Stimulated activated memory B cell treated with anti-CD40 and anti-IgM and Interleukin-4, amounts not matched to agents 10 μg/mL and 1 μg/mL and 100 μg/mL, for 72 hours (primary cell): ENCODE data around the gene BMP10.

Source experiments
- ATAC-seq: fragments of 150-1000 bp; cut with Tn5 transposase; 2 replicates; pipeline ENCODE4 v1.10.0; 2021
- H3K27ac Mint-ChIP-seq: one replicate; pipeline ENCODE4 v1.8.0; 2022; ENCODE audit warnings: mild to moderate bottlenecking, mixed read lengths
- H3K27me3 Mint-ChIP-seq: one replicate; pipeline ENCODE4 v1.8.0; 2022; ENCODE audit warnings: mixed read lengths
- H3K36me3 Mint-ChIP-seq: one replicate; pipeline ENCODE4 v1.8.0; 2022; ENCODE audit warnings: mixed read lengths
- H3K4me1 Mint-ChIP-seq: one replicate; pipeline ENCODE4 v1.8.0; 2022; ENCODE audit warnings: mixed read lengths
- H3K4me3 Mint-ChIP-seq: one replicate; pipeline ENCODE4 v1.8.0; 2022; ENCODE audit warnings: mild to moderate bottlenecking, moderate library complexity, mixed read lengths
- H3K9me3 Mint-ChIP-seq: one replicate; pipeline ENCODE4 v1.8.0; 2022; ENCODE audit warnings: mixed read lengths

The BMP10 gene

DNA sequence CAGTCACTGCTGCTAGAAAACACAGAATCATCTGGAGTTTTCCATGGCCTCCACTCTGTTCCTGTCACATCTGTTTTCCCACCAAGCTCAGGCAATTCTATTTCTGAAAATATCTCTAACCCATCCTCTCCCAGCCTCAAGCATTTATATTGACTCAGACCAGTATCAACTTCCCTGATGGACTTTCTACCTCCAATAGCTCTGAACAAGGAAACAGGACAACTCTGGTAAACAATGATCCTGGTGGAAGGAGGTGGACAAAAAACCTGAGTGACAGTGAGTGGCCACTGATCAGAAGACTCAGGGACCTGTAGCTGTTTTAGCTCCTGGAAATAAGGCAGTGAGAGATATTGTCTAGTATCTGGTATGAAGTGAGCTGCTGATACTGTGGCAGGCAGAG is 23.4 kb downstream of the BMP10 start:
- H3K27ac Mint-ChIP-seq = no peak overlapping the region
- ATAC-seq = no peak
- H3K9me3 Mint-ChIP-seq = no peaks in the 10 kb centered on the region
- no peak overlapping the region for H3K4me3 Mint-ChIP-seq
- no peaks in the 10 kb centered on the region for H3K4me1 Mint-ChIP-seq
- H3K27me3 Mint-ChIP-seq = no peaks in the 10 kb centered on the region
- no peaks in the 10 kb centered on the region for H3K36me3 Mint-ChIP-seq

DNA sequence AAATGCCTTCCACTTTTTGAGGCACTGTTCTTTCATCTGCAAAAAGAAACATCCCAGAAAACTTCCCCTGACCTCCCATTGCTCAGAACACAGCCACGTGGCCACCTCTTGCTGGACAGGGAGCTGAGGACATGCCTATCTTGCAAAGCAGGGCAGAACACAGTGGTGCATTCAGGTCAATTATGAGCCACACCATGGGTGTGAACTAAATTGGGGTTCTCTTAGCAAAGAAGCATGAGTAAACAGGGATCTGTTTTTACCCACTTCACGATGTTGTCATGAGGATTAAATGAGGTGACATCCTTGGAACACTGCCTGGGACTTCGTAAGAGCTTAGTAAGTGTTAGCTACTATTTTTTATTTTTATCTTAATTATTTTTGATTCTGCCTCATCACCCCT is 25.1 kb downstream of the BMP10 start:
- Mint-ChIP-seq H3K4me3 (no peak overlapping the region), H3K36me3 (no peaks in the 10 kb centered on the region), H3K9me3 (no peaks in the 10 kb centered on the region), H3K4me1 (no peaks in the 10 kb centered on the region), H3K27ac (no peak overlapping the region), H3K27me3 (no peaks in the 10 kb centered on the region)
- no peak for ATAC-seq

DNA sequence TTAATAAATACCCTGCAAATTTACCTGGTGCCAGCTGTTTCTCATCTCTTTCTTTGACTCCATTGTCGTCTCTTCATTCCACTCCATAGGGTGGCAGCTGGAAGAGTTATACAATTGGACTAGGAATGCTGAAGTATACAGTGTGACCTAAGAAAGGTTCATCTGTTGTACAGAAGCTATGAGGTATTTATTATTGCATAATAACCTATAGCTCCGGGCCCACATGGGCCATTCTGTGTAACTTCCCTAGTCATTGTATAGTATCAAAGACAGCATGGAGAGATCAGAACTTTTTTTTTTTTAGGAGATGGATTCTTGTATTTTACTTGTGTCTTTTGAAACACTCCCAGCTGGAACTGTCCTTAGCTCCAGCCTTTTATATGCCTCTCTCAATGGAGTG is 26.2 kb downstream of the BMP10 start:
- H3K27ac Mint-ChIP-seq = no peak overlapping the region
- no peaks in the 10 kb centered on the region for H3K9me3 Mint-ChIP-seq
- no peaks in the 10 kb centered on the region for H3K36me3 Mint-ChIP-seq
- H3K27me3 Mint-ChIP-seq = no peaks in the 10 kb centered on the region
- no peak for ATAC-seq
- no peaks in the 10 kb centered on the region for H3K4me1 Mint-ChIP-seq
- H3K4me3 Mint-ChIP-seq = no peak overlapping the region

- Mint-ChIP-seq H3K36me3 (no peaks in the 10 kb centered on the region), H3K4me3 (no peak overlapping the region), H3K27ac (no peak overlapping the region), H3K27me3 (no peaks in the 10 kb centered on the region), H3K9me3 (no peaks in the 10 kb centered on the region), H3K4me1 (peaks cover 21% of the 10 kb centered on the region)
- ATAC-seq = no peak
Observed at GRCh38 chr2:68839260-68839833, 31.9 kb downstream of the BMP10 start.

DNA sequence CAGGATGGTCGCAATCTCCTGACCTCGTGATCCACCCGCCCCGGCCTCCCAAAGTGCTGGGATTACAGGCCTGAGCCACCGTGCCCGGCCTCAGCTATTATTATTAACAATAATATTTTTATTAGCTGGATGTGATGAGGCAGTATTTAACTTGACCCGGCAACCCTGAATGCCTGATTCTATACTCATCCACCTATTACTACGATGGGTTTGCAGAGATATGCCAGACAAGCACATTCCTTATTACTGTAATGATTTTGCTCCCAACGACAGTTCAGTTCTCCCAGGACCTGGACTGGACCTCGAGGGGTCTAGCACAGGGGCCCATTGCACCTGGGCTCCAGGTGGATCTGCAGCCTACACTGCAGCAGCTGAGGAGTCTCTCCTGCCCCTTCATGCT is 32.6 kb downstream of the BMP10 start:
- Mint-ChIP-seq H3K27me3 (no peaks in the 10 kb centered on the region), H3K27ac (no peak overlapping the region), H3K9me3 (no peaks in the 10 kb centered on the region), H3K4me3 (no peak overlapping the region), H3K36me3 (no peaks in the 10 kb centered on the region), H3K4me1 (peaks cover 28% of the 10 kb centered on the region)
- ATAC-seq = no peak

GRCh38 chr2:68837861-68838341 is 33.3 kb downstream of the BMP10 start:
- H3K36me3 Mint-ChIP-seq = no peaks in the 10 kb centered on the region
- H3K27me3 Mint-ChIP-seq = no peaks in the 10 kb centered on the region
- no peak overlapping the region for H3K4me3 Mint-ChIP-seq
- no peak for ATAC-seq
- no peak overlapping the region for H3K27ac Mint-ChIP-seq
- peaks cover 34% of the 10 kb centered on the region for H3K4me1 Mint-ChIP-seq
- H3K9me3 Mint-ChIP-seq = no peaks in the 10 kb centered on the region

DNA sequence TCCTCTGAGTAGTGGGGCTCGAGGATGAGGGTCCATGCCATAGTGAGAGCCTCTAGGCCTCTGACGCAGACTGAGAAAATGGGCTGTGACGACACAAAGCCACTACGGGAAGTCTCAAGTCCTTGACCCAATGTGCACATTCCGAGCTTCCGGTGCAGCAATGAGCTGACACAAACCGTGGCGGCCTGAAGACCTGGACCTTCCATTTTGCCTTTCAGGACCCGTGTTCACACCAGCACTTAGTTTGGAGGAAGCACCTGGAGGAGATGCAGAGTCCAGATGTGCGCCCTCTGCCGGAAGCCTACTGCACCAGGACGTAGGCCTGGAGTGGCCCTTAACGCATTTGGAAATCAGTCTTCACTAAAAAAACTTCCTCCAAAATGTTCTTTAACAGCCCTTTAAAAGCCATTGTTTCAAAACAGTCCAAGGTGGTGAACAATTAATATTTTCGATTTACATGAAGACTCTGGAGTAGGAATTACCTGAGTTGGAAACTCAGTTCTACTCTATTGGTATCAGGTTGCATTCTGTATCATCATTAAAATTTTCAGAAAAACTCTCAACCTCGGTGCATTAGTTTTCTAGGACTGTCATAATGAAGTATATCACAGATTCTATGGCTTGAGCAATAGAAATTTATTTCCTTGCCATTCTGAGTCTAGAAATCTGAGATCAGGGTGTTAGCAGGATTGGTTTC is 33.9 kb downstream of the BMP10 start:
- peaks cover 40% of the 10 kb centered on the region for H3K4me1 Mint-ChIP-seq
- no peak overlapping the region for H3K4me3 Mint-ChIP-seq
- no peaks in the 10 kb centered on the region for H3K27me3 Mint-ChIP-seq
- H3K36me3 Mint-ChIP-seq = no peaks in the 10 kb centered on the region
- H3K27ac Mint-ChIP-seq = peak overlapping the region; percentile 95
- ATAC-seq = peak; percentile 61
- H3K9me3 Mint-ChIP-seq = no peaks in the 10 kb centered on the region

GRCh38 chr2:68835621-68836020 is 35.6 kb downstream of the BMP10 start:
- no peaks in the 10 kb centered on the region for H3K27me3 Mint-ChIP-seq
- ATAC-seq = peak; percentile 70
- H3K27ac Mint-ChIP-seq = peak overlapping the region; percentile 95
- H3K4me3 Mint-ChIP-seq = no peak overlapping the region
- no peaks in the 10 kb centered on the region for H3K36me3 Mint-ChIP-seq
- H3K4me1 Mint-ChIP-seq = peaks cover 57% of the 10 kb centered on the region
- H3K9me3 Mint-ChIP-seq = no peaks in the 10 kb centered on the region

- no peak for ATAC-seq
- H3K4me1 Mint-ChIP-seq = peaks cover 59% of the 10 kb centered on the region
- H3K9me3 Mint-ChIP-seq = no peaks in the 10 kb centered on the region
- no peaks in the 10 kb centered on the region for H3K27me3 Mint-ChIP-seq
- peak overlapping the region; percentile 95 for H3K27ac Mint-ChIP-seq
- peak overlapping the region; percentile 5 for H3K4me3 Mint-ChIP-seq
- no peaks in the 10 kb centered on the region for H3K36me3 Mint-ChIP-seq
Observed at GRCh38 chr2:68834737-68835376, 36.3 kb downstream of the BMP10 start.

DNA sequence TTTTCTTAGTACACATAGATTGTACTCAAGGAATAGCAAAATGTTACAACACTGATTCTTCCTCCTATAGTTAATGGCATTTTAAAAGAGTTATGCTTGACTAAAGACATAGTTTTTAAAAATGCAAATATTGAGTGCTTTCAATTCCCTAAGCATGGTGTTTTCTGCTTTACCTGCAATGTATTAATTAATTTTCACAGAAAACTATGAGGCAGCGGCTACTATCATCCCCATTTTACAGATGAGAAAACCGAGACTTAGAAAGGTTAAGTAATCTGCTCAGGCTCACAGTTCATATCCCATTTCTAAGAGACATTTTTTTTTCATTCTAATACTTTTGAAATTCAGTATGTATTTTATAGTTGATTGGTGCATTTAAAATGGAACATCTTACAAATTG is 38.0 kb downstream of the BMP10 start:
- Mint-ChIP-seq H3K9me3 (no peaks in the 10 kb centered on the region), H3K4me3 (no peak overlapping the region), H3K27ac (peak overlapping the region; percentile 95), H3K27me3 (no peaks in the 10 kb centered on the region), H3K4me1 (peaks cover 76% of the 10 kb centered on the region), H3K36me3 (peaks cover under 1% of the 10 kb centered on the region)
- ATAC-seq = no peak

DNA sequence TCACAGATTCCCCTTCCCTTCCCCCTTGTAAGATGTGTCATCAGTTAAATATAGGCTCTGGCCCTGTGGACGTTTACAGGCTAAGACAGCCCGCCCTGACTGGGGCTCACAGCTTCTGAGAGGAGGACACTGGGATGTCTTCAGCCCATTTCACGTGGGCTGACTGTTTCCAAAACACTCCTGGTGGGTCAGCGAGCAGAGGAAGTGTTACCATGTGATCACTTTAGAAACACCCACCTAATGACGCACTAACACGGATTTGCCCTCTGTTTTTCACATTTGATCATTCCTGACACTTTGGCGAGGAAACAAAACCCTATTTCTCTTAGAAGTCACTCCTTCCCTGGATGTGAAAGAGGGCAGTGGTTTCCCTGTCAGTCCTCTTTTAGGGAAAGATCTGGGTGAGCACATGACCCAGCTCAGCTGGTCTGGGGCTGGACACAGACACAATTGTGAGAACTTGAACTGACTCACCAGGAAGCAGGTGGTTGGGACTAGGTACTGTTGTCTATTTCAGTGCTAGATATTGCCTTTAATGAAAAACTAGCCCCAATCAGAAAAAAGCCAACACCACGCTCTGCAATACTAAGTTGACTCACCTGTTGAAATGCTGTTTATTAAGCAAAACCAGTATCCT is 38.8 kb downstream of the BMP10 start:
- peak overlapping the region; percentile 48 for H3K4me3 Mint-ChIP-seq
- H3K9me3 Mint-ChIP-seq = no peaks in the 10 kb centered on the region
- H3K4me1 Mint-ChIP-seq = peaks cover 85% of the 10 kb centered on the region

GRCh38 chr2:68831686-68832232 is 39.4 kb downstream of the BMP10 start:
- H3K4me3 Mint-ChIP-seq = peak overlapping the region; percentile 48
- peak overlapping the region; percentile 95 for H3K27ac Mint-ChIP-seq

More for the DNA sequence above, 38.8 kb downstream of the BMP10 start:
- peak overlapping the region; percentile 95 for H3K27ac Mint-ChIP-seq
- ATAC-seq = peak; percentile 89
- H3K27me3 Mint-ChIP-seq = no peaks in the 10 kb centered on the region
- peaks cover 8% of the 10 kb centered on the region for H3K36me3 Mint-ChIP-seq

DNA sequence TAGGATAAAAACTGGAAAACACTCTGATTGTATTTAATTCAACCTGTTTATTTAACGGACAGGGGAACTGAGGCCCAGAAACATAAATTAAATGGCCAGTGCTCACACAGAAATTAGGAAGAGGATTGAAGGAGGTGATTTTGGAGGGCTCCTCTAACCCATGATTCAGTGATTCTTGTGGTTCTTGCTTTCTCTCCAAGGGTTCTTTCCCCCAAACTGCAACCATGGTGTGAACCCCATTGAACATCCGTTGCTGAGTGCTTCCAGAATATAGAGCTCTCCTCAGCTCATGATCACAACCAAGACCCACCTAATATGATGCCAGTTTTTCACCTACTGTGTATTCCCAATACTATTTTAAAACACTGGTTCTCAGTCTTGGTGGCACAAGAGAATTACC is 41.4 kb downstream of the BMP10 start:
- ATAC-seq = no peak
- Mint-ChIP-seq H3K27ac (peak overlapping the region; percentile 68), H3K4me3 (no peak overlapping the region), H3K27me3 (no peaks in the 10 kb centered on the region), H3K9me3 (no peaks in the 10 kb centered on the region), H3K4me1 (peaks cover 86% of the 10 kb centered on the region), H3K36me3 (peaks cover 31% of the 10 kb centered on the region)

More at GRCh38 chr2:68831686-68832232, 39.4 kb downstream of the BMP10 start:
- ATAC-seq = no peak
- H3K27me3 Mint-ChIP-seq = no peaks in the 10 kb centered on the region
- H3K4me1 Mint-ChIP-seq = peaks cover 79% of the 10 kb centered on the region
- H3K36me3 Mint-ChIP-seq = peaks cover 11% of the 10 kb centered on the region
- H3K9me3 Mint-ChIP-seq = no peaks in the 10 kb centered on the region

DNA sequence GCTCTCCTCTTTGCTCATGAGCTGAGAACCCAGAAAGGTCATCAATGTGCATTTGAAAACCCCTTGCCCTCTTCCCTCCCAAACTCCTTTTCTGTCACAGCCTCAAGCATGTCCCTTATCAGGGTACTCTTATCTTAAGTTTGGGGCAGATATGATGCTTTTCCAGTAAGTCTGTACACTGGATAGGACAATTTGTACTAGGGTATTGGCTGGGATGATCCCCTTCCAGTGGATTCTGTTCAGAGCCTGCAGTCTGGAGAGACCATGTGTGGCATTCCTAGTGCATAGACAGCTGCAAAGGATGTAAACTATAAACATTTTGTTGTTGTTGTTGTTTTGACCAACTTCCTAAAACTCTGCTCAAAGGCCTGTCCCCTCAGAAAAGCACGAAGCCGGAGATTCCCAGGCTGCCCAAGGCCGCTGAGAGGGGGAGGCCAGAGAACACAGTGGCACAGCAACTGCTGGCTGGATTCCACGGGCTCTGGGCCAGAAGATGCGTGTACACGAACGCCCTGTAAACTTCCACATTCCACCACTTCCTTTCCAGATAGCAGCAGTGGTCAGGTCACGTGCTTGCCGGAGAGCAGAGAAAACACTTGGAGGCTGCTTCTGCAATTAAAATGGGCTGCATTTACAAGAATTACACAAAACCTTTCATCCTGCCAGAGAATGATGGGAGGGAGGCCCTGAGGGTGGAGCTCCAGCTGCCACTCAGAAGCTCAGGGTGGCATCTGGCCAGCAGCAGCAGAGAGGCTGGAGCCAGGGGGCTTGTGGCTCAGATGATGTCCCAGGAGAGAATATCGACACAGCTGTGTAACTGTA is 42.1 kb downstream of the BMP10 start:
- H3K27me3 Mint-ChIP-seq = no peaks in the 10 kb centered on the region
- no peaks in the 10 kb centered on the region for H3K9me3 Mint-ChIP-seq
- H3K4me1 Mint-ChIP-seq = peaks cover 86% of the 10 kb centered on the region
- peak; percentile 35 for ATAC-seq
- no peak overlapping the region for H3K4me3 Mint-ChIP-seq
- peaks cover 37% of the 10 kb centered on the region for H3K36me3 Mint-ChIP-seq
- H3K27ac Mint-ChIP-seq = peak overlapping the region; percentile 68
